HG03108 (cell line): ENCODE results near the gene PLEKHA7.
"Not testable (repeated sequence)": the region's sequence is repeated elsewhere in the genome, so short reads cannot be mapped to it uniquely, and the experiment has no call there.

Experiments used
- ATAC-seq: cut with Tn5 transposase; IDR thresholded peaks from one replicate; pipeline ENCODE4 v1.9.1; 2021; ENCODE audit warnings: moderate library complexity; ENCODE audit not compliant: unreplicated experiment

PLEKHA7 gene

DNA sequence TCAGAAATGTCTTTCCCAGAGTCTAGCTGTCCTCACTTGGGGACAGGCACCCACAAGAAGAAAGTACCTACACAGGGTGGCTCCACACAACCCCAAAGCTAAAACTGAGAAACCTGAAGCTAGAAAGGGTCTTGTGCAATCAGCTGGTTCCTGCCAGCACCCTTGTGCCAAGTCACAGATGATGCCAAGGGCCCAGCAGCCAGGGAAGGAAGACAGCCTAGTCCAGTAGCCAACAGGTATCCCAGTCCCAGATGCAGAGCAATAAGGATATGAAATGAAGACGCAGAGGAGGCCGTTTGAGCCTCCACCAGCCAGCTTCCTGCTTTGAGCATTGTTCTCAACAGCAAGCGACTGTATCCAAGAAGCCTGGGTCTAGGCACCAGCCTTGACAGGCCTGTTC lies 6.1 kb downstream of the PLEKHA7 start:
- ATAC-seq, result no peak

DNA sequence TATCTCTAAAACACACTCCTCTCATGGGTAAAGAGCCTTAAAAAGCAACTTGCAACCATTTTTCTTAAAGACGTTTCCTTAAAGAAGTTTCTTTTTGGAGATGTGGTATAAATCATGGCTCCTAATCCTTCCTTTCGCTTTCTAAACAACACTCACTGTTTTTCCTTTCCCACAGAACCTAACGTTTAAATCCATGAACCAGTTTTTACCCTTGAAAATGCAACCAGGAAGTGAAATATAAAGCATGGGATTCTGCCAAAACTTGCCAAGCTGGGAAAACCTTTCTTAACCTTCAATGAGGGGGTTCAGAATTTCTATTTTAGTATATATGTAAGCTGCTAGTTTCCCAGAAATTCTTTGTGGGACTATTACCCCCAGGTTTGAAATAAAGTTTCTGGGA lies 8.6 kb downstream of the PLEKHA7 start:
- no peak for ATAC-seq

DNA sequence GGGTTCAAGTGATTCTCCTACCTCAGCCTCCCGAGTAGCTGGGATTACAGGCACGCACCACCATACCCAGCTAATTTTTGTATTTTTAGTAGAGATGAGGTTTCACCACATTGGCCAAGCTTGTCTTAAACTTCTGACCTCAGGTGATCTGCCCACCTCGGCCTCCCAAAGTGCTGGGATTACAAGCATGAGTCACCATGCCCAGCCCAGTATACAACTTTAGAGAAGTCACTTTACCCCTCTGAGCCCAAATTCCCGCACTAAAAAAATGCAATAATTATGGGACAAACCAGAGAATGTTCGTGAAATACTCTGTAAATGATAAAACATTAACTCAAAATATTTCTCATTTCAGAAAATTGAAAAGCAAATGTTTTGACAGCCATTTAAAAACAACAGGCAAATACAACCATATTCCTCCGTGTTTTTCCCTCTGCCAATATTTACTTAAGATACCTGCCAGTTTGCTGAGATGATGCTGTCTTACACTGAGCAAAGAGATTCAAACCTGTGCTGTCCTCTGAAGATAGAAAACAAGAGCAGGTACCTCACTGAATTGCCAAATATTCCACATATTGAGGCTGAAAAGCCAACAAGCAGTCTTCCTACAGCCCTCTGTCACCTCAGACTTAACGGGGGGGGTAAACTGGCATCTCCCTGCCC lies 9.6 kb downstream of the PLEKHA7 start:
- ATAC-seq, result no peak

DNA sequence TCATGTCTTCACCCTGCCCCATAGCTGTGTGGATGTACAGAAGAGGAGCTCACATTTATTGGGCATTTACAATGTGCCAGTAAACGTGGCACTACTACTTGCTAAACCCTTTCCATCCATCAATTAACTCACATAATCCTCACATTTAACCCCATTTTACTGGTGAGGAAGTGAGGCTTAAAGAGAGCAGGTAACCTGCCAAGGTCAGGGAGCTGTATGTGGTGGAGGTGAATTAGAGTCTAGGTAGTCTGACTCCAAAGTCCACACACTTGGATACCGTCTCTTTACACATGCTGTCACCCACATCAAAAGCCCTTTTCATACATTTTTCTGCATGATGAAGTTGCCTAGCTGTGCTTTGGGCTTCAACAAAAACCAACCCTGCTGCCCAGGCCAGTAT lies 10.8 kb downstream of the PLEKHA7 start:
- no peak for ATAC-seq

DNA sequence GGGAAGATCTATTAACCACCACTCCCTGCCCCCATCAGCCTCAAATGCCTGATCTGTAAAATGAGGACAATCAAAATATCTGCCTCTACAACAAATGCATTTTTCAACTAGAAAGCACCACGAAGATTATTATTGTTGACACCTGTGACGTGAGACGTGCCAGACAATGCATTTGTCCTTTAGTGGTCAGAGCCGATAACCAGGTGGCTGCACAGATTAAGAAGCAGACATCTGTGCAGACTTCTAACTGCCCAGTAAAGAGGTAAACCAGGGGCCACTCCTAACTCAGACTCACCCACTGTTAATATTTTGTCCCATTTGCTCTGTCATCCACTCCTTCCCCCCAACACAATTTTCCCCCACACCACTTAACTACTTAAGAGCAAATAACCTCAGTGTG lies 11.7 kb downstream of the PLEKHA7 start:
- ATAC-seq, result no peak

DNA sequence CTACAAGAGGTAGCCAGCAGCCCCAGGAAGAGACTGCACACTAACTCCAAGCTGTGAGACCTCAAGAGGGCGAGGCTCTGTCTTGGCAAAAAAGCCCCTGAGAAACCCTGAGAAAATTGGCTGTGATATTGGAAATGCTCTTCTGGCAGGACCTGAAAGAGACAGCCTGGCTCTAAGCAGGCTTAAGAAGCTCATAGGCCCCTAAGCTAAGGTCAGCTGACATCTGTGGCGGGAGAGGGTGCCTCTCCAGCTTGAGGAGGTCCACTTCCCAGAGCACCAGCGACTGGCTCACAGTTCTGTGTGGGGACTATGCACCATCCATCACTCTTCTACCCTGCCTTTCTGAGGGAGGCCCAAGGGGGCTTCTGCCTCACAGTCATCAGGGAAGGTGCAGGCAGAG lies 12.4 kb downstream of the PLEKHA7 start:
- ATAC-seq, result no peak

DNA sequence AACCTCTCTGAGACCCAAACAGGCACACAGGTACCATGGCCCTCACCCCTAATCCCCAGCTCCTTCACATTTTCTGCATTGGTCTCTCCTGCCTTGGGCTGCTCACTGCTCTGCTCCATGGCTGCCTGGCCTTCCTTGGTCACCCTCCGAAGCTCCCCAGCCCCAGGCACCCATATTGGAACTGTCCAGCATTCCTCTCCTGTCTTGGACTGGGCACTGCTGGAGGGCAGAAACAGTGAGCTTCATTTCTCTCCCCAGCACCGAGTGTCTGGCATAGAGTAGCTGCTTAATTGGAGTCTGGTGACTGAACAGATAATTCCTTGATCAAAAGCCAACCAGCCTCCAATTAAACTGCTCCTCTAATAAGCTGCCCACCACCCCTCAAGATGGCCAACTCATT lies 13.2 kb downstream of the PLEKHA7 start:
- ATAC-seq, result no peak

DNA sequence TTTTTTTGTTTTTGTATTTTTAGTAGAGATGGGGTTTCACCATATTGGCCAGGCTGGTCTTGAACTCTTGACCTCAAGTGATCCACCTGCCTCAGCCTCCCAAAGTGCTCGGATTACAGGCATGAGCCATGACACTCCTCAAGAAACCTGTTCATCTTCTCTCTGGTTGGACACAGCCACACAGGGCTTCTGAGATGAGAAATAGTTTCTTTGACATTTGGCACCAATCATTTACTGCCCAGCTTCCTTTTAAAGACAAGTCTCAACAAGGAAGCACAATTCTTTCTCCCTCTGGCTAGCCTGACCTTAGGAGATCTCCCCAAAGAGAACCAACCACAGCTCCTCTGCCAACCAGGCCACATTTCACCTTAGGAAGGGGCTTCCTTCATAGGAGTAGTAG lies 14.0 kb downstream of the PLEKHA7 start:
- ATAC-seq, result not testable (repeated sequence)

DNA sequence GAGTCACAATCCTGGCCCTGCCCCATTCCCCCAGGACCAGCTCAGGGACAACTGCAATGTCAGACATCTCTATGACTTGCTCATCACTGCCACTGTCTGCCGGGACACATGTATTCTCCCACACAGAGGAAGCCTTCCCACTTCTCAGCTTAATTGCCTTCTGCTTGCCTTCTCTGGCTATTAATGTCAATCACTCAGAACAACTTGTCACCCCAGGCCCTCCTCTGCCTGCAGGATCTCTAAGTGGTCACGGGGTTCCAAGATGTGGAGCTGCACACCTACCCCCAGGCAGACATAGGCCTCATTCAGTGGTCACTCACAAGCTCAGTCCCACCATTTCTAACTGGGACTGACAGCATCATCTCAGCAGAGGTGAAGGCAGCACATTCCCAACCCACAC lies 15.1 kb downstream of the PLEKHA7 start:
- no peak for ATAC-seq

DNA sequence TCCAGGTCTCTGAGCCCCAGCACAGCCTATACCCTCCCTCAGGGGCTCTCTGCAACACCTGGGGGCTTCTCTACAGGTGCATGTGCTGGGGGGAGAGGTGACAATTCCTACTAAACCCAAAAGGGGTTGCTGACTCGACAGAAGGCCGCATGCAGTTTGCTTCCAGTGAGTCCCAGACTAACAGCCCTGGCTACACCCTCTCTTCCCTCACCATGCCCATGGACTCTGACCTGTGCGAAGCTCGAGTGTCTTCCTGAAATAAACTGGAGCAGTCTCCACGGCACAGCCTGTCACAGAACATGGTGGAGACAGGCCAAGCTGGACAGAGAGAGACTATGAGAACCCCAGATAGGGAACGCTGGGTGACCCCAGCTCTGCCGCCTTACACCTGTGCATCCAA lies 16.6 kb downstream of the PLEKHA7 start:
- ATAC-seq, result no peak

DNA sequence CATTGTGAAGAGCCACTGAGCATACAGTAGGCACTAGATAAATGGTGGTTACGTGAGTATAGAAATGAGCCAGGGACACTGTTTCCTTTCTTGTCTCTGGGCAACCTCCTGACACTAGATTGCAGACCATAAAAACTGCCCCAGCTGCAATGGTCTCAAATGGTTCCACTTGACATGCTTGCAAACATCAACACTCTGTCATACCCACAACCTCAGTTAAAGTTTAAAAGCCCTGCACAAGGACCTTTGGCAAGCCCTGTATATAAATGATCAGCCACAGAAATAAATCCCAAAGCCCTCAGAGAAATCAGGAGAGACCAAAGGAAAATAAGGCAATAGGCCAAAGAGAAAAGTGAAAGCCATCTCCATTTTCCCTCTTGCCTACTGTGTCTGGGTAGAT lies 20.7 kb downstream of the PLEKHA7 start:
- peak; percentile 68 for ATAC-seq

DNA sequence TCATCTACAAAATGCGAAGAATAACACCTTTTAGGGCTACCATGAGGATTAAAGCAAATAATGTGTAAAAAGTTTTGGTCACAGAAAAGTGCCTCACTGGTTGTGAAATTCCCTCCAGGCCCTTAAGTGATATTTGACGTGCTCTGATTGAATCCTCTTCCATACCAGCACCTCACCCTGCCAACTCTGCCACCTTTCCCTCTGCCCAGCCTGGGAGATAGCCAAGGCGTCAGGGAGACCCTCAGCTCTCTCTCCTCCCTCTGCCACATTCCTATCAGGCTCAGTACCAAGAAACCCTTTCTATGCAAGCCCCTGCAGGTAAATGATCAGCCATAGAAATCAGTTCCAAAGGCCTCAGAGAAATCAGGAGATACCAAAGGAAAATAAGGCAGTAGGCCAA lies 21.4 kb downstream of the PLEKHA7 start:
- ATAC-seq, result no peak

DNA sequence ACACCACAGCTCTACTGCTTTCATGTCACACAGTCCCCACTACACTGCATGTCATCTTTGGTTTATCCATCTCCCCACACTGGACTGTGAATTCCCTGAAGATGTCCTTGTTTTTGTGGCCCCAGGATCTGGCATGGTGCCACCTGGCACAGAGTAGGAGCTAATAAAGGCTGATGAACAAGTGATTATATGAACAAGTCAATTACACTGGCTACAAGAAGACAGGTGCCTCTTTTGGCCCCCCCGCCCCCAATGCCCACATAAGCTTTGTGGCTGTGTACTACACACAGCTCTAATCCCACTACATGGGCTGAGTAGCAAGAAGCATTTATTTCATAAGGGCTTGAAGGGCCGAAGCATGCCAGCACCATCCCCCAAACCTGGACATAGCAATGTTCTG lies 24.7 kb downstream of the PLEKHA7 start:
- ATAC-seq, result no peak

DNA sequence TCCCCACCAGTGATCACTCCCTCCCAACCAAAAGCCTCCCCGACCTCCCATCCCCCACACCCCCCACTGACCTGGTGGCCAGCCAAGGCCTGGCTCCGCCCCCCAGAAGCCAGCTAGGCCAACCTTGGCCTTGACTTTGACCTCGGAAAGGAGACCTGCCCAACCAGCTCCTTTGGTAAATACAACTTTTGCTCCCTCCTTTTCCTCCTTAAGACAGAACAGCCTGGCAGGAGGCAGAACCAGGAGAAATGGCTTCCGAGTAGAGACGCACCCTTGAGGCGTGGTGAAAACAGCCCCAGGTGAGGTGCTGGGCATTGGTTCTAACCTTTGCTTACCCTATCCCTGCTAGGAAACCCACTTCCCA lies 27.0 kb downstream of the PLEKHA7 start:
- ATAC-seq, result no peak

DNA sequence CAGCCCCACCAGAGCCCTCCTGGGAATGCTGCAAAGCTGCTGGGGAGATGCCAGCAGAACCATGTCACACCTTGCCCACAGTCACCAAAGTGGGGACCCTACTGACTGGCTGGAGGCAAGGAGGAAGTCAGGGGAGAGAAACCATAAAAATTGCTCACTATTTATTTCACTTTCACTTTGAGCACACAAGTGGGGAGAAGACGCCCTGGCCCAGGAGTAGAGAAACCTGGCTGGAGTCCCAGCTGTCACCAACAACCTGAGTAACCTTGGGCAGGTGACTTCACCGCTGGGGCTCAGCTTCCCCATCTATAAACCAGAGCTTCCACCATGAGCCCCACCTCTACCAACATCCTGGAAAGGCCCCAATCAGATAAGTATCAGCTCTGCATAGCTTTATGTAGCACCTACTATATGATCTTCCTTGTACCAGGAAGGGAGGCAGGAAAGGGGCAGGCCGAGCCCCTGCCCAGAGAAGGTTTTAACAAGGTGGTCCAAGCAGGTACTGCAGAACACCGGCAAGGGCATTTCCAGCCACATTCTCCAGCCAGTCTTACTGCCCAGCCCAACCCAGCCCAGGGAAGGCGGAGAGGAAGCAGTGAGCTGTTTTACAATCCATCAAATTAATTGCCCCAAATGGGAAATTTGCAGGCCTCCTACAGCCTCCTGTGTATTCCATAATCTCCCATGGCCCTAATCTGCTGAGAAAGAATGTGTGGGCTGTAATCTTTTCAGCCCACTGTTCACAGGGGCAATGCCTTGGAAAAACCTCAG lies 27.6 kb downstream of the PLEKHA7 start:
- peak; percentile 96 for ATAC-seq

DNA sequence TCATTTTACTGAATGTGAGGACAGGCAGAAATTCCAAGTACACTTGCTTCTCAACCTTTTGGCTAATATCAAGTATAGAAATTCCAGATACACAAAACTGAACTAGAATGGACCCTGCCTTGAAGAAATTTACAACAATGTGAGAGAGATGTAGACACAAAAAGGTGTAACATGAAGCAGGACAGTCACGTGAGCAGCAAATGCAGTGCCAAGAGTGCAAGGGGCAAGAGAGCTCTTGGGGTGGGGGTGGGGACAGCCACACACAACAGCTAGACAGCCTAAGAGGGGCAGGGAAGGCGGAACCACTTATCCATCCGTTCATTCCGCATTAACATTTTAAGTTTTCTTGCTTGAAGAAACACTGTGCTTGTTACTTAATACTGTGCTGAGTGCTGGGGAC lies 28.9 kb downstream of the PLEKHA7 start:
- ATAC-seq, result no peak

DNA sequence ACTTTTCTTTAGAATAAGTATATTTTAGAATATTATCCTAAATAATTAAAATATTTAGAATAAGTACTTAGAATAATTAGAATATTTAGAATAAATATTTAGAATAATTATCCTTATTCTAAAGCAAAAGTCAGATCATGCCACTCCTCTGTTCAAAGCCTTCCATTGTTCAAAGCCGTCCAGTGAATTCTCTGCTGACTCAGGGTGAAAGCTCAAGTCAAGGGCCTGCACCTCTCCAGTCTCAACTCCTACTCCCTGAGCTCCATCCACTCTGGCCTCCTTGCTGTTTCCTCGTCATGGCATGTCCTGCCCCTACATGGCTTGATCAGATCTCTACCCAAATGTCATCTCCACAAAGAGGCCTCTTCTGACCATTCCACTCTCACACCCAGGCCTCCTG lies 30.0 kb downstream of the PLEKHA7 start:
- ATAC-seq, result no peak

DNA sequence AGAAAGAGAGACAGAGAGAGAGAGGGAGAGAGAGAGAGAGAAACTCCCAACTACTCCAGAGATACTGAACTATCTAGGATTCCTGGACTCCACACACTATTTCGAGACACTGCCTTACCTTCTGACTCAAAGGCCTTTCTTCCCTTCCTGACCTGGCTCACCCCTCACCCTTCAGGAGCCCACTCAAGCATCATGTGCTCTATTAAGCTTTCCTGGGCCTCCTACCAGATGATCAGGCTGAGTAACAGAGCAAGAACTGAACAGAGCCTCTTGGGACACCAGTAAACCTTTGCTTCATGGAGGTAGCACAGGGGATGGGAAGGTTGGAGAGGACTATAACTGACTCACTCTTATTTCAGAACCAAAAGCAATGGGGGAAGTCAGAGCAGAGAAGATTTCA lies 31.4 kb downstream of the PLEKHA7 start:
- no peak for ATAC-seq

DNA sequence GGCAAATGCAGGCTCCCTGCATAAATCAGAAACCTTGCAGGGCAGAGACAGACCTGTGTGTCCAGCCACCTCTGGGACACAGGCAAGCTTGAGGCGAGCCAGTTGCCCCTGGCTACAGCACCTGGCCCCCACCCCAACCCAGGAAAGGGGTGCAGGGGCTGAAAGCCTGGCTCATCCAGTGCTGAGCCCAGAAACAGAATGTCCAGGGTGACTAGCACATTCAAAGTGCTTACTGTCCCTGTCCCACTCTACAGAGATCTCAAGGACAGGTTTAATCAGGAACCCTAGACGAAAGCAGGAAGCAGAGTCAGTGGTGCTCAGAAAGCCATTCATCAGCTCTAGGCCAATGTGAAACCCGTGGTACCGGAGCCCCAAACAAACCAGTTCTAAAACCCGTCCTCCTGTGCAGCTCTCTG lies 31.9 kb downstream of the PLEKHA7 start:
- no peak for ATAC-seq

DNA sequence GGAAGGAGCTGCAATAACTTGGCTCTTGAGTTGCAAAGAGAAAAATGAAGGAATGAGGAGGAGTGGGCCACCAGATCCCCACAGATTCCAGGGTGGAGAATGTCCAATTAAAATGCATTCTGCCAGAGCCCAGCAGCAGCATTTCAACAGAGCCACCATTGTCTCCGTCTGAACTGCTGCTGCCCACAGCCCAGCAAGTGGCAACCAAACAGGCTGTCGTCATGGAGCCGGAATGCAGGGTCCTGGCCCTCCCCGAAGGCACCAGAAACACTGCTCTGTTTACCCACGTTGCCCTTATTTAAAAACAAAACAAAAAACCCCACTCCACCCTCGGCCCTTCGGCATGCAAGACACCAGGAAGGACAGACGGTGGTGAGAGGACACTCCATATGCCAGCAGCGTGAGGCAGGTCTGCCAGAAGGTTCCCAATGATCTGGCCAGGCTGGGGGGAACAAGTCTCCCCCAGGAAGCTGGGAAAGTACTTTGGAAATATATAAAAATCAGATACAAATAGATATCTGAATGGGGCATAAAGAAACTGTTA lies 32.5 kb downstream of the PLEKHA7 start:
- ATAC-seq, result no peak

DNA sequence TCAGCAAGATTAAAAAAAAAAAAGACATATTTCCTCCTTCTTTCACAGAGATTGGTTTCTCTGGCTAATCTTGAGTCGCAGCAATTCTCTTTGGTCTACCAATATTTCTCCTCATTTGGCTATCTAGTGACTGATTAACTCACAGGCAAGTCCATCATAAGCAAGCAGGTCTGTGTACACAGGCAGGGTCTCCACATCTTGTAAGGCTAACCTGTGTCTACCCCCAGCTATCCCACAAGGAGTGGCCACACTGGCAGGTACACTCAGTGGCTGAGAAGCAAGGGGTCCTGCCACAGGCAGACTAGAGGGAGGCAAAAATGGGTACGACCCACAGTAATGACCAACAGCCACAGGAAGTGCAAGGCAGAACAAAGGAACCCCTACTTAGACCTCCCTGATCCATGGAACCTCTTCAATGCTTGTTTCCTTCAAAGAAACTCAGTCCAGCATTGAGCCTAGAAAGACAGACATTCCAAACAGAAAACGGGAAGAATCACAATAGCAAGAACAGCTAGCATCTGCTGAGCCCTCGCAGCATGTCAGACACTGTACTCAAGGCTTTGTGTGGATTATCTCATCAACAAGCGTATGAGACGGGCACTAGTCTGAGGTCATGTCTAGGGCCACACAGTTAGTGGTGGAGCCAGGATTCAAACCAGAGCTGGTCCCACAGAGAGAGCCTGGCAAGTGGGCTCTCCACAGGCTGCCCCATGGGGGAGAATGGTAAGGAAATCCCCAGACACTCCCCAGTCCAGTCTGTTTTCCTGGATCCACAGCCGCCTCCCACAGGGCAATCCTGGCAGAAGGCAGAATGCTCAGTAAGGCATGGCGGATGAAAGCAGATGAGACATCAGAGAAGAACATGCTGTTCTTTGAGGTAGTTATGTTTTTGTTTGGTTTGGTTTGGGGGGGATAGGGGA lies 34.3 kb downstream of the PLEKHA7 start:
- ATAC-seq, result no peak

DNA sequence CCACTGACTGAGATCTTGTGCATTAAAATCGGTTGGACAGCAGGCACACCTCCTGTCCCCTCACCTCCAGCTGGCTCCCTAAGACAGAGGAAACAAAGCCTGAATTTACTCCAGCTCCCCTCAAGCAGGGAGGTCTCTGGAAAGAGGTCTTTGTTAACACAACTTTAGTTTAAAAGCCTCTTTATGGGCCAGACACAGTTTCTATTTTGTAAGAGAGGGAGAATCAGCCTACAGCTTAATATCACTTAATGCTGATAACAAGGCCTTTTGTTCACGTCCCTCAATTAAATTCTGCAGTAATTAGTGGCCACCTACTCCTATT lies 36.3 kb downstream of the PLEKHA7 start:
- no peak for ATAC-seq
